ENCODE results near the gene IST1.
A peak's percentile ranks its signal among the peaks of the same experiment; 100 is the strongest.
"Not testable (repeated sequence)": the region's sequence is repeated elsewhere in the genome, so short reads cannot be mapped to it uniquely, and the experiment has no call there.

IST1 gene

DNA sequence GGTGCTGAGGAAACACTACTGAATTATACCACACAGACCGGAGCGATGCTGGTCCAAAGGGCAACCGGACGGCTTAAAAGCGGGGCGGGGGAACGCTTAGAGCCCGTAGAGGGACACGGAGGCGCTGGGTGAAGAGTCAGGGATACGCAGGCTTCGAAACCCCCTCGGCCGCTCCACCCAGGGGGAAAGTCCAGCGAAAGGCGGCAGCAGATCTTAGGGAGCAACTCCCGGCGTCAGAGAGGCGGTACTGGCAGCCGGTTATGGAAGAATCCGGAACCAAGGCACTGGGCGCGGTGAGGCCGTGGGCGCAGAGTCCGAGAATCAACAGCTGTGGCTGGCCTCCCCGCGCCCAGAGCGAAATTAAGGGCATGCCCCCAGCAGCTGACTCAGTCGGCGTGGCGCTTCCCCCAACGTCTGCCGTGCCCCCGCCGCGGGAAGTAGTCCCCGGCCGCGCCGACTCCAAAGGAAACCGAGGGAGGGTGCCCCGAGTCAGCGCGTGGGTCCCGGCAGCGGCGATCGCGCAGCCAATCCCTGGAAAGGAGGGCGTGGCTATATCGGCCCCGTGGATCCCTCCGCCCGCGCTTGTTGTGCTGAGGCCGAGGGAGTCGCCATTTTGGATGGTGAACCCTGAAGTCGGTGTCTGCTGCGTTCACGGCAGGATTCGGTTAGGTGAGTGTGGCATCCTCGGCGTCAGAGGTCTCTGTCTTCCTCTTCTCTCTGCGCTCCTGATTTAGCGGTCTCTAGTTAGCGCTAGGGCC is at the start of gene IST1:
TSS of gene IST1 (plus strand) at position 611 of the 758 bp plus-strand sequence. CDS start 20,110 bp downstream, outside the sequence.
- DNase-seq: peak; percentile 84

DNA sequence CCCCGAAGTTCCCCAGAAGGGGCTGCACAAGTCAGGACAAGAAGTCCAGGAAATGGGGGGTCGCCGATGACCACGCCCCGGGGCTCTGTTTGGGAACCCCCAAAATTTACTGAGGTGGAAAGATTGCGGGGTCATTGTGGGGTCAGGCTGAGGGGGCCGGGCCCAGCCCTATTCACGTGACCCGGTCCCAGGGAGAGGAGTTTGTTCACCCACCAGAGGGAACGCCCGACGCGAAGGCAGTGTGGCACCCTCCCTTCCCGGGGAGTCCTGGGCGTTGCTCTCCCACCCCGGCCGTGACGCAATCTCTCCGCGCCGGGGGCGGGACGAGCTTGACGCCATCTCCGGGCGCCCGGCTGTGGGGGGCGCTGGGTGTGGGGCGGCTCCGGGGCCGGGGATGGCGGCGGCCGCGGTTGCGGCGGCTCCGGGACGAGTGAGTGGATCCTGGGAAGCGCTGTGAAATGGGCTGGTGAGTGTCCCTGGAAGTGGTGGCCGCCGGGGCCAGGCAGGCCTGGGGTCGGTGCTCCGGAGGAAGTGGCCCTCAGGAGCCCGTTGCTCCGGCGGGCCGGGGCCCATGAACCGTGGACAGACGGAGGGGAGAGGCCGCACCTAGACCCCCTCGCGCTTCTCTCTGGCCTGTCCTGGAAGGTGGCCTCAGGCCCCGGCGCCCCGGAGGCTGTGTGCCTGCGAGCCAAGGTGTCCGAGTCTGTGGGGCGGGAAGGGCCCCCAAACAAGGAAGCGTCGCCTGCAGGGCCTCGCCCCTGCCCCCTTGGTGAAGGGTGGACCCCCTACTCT is 49.5 kb upstream of the IST1 start, which contains the start of gene ATXN1L:
TSS of gene ATXN1L (plus strand) at position 338 of the 792 bp plus-strand sequence. CDS start 3,765 bp downstream, outside the sequence.
- peak; percentile 65 for DNase-seq

DNA sequence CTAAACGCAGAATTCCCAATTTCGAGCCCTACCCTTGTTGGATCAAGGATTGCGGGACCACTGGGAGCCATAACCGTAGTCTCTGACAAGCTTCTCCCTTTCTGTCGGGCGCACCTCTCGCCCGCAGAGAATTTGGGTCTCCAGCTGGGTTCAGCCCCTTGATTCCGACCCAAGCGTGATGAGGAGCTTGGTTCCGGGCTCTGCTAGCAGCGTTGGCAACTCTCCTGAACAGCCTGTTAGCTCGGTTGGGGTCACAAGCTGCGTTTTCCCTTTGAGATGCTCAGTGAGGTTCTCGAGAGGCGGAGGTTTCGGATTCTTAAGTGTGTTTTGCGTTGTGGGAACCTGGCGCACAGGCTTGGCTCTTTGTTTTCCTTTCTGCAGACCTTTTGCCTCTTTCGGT is 48.9 kb upstream of the IST1 start:
- DNase-seq: no peak

DNA sequence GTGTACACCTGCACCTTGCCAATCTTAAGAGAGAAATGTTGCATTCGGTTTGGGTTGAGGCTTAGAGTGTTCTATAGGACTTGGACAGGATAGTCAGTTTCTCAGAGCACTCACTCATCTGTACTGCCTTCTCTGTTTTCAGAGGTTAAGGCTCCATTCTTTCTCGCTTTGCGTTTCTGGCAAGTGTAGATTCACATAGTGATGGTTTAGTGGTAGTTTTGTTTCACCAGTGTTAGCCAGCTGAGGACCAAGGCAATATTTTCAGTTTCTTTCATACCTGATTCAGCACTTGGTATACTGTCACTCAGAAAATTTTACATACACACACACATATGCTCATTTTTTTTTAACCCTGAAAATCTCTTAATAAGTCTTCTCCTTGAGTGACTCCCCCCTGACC is 48.2 kb upstream of the IST1 start:
- DNase-seq: no peak

DNA sequence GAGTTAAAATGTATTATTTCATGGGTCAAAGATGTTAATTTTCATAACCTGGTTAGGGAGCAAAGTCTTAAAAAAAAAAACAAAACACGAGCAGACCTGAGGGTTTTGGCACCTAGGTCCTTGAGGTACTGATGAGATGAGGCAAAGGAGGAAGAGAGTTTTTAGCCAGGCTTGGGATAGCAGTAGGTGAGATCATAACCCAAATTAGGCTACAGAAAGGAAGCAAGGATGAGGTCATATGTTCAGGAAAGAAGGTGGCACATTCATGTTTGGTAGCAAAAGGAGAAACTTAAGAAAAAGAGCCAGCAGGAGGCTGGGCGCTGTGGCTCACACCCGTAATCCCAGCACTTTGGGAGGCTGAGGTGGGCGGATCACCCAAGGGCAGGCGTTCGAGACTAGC is 46.7 kb upstream of the IST1 start:
- DNase-seq: no peak

DNA sequence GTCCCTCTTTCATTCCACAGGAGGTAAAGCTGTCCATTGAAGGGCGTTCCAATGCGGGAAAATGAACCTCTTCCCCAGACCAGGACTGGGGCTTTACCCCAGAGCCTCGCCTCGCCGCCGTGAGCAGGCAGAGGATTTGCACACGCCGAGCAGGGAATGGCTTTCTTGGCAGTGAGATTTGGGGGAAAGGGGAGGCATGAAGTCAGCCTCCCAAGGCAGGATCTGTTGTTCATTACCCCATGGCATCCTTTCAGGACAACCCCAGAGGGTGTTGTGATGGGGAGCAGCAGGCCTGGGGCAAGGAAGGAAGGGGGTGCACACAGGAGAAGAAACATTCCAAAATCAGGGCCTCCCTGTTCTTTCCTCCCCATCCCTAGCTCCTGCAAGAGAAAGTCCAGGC is 43.6 kb upstream of the IST1 start:
- no peak for DNase-seq

DNA sequence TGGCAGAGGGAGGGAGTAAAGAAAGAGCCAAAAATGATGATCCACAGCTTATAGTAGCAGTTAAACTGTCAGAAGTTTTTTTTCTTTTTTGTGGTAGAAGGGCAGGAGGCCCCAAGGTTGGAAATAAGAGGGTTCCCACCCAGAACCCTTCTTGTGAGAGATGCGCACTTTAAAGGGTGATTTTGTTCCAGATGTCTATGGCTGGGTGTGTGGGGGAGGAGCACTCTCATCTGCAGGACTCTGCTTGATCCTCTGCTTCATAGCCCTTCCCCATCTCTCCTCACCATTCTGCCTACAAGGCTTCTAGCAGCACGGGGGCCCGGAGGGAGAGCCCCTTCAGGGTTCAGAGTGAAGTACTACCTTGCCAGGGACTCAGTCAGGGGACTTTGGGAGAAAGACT is 43.2 kb upstream of the IST1 start:
- DNase-seq: no peak

DNA sequence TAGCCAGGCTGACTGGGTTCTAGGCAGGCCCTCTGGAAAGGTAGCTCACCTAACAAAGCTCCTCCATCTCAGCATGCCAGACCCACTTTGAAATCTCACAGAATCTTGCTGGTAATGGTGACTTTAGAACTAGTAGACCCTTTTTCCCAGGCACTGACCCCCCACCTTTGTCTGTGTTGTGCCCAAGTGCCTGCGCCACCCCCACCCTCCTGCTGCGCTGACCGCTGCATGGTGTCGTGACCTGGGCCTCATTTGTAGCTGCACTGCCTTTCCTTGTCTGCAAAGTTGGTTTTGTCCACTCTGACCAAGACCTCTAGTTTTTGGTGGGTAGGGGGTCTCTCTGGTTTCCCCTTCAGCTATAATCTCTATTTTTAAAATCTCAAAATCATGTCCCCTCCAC is 42.8 kb upstream of the IST1 start:
- no peak for DNase-seq

DNA sequence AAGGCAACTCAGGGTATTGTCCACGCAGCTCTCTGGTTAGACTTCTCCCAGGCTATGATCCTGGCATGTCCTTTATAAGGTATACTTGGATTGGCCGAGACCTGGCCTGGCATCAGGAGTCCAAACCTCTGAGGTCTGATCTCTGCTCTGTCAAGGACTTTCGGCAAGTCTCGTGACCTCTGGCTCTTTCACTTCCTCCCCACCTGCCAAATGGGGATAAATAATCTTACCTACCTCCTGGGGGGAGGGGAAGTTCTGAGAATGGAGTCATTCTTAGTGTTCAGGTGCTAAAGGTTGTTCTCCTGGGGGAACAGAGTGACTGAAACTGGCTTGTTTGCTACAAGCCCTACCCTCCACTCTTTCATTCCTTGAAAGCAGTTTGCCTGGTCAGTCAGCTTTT is 41.9 kb upstream of the IST1 start:
- DNase-seq: no peak

DNA sequence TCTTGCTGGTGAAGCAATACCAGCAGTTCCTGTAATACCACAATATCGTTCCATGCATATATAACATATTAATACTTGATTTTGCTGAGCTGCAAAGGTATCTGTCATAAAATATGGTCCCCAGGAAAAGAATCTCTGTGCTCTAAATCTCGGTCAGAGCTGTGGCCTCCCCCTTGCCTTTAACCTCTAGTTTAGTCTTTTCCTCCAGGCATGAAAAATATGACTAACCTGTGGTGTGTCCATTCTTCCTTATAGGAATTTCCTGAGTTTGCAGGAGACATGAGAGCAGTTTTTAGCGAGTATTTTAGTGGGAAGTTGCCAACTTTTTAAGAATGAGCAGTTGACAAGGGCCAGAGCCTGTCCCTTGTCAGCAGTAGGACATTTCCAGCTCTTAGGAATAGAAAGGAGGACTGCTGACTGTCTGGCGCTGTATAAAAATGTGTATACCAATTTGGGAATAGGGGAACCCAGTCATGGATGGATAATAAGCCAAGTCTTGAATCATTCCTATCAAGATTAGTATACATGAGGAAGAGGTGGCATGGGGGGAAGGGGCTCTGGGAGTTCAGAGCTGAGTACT is 40.9 kb upstream of the IST1 start:
- DNase-seq: no peak

DNA sequence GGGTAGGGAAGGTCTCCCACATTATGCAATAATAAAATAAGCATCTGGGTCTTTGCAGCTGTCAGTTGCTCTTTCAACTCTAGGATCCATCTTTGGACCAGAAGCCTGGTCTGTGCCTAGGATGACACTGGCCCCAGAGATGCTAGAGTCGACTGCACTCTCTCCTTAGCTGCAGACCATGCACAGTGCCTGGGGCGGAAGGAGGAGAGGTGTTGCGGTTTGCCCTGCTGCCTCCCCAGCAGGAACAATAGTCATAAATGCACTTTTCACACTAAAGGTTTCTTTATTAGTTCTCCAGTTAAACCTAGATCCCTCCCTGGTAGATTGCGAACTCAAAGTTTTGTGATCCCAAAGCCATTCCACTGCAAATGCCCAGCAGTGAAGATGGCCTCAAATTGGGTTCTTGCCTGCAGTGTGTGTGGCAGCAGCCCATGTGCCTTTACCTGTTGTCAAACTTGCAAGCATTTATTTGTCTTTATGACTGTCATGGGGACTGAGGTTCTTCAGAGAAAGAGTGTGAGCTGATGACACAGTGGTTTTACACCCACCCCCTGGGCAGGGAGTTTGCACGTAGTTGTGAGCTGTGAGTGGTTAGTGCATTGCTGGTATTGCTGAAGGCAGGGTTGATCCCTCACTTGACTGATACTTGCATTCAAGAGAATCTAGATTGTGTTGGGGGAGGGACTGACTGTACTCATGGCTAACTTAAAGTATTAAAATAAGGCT is 39.2 kb upstream of the IST1 start:
- DNase-seq: no peak

DNA sequence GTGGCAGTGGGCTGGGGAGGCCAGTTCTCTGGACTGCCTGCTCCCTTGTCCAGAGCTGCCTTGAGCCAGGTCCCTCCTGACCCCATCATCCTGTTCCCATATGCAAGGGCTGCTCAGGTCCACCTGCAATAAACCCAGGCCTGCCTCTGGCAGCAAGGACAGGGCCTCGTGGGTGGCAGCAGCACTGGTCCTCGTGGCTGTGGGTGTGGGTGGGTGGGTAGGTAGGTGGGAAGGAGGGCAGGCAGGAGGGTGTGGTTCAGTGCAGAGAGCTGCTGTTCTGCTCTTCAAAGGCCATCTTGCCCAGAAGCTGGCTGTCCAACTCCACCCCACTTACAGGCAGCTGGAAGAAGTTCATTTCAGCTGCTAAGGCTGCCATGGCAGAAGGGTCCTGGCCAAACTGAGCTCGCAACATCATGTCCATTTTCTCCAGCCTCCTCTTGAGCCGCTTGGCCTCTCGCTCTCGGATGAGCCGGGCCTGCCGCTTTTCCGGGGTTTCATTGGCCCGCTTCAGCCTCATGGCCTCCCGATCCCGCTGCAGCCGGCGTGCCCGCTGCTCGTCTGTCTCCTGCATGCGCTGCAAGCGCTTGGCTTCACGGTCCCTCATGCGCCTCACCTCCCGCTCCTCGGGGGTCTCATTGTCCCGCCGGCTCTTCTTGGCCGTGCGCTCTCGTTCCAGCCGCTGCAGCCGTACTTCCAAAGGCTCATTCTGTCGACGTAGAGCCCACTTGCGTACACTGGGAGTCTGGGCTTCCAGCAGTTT is 35.4 kb upstream of the IST1 start:
- DNase-seq: no peak

DNA sequence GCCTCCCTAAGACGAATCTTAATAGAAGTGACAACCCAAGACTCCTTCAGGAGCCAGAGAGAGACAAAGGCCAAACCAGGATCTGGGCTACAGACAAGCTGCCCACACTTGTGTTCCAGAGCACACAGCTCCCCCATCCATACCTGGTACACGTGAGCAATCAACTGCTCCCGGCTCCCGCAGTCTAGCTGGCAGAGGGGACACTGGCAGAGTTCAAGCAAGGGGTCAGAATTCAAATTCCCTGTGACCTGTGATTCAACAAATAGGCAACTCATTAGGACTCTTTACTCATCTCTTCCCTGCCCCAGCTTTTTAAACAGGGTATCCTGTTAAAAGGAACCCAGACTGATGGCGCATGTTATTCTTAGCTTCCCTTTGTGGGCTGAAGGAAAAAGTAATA is 31.3 kb upstream of the IST1 start:
- no peak for DNase-seq

DNA sequence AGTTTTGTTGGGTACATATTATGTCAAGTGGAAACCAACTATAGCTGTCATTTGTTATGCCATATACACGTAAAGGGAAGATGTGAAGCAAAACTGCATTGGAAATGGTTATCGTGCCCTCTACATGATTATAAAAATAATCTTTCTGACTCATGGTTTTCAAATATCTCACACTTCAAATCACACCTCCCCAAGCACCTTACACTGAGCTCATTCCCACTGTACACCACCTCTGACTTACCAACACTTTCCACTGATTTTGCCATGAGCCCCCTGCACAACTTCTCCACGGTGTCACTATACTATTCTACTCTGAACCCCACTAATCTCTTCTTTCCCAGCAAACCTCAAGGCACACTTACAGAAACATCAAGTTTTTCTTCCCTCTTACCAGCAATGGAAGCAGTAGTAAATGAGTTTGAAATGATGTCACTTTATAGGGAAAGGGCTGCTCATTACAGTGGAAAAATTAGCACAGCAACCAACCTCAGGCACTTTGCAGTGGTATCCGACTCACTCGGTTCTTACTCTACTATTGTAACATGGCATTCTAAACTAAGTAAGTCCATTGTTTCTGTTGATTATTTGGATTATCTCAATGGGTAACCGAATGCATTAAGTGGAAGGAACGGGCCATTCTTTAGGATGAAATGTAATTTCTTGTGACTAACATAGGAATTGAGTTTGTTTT is 30.0 kb upstream of the IST1 start:
- DNase-seq: no peak

DNA sequence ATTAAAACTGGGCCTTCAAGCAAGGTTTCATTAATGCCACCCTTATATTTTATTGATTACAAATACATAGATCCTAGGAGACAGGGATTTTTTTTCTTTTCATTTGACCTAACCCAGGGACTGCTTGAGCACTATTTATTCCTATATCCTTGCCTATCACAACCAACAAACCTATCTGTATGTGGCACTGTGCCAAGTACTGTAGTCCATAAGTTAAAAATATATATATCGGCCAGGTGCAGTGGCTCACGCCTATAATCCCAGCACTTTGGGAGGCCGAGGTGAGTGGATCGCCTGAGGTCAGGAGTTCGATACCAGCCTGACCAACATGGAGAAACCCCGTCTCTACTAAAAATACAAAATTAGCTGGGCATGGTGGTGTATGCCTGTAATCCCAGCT is 28.2 kb upstream of the IST1 start:
- DNase-seq: not testable (repeated sequence)

DNA sequence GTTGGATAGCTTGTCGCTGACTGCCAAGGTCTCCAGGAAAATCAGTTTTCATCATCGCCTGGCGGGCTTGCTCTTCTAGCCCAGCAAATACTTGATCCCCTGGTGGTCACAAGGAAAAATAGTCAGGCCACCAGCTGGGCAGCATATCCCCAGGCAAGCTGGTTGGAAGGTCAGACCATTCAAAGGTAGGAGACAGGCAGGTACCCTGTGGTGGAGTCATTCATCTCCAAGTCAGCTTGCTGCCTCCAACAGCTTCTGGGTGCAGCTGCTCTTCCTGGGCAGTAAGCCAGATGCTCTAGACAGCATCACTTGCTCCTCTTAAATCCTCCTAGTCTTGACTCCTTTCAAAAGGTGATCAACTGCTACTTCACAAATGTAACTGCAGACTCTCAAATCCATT is 27.4 kb upstream of the IST1 start:
- DNase-seq: no peak

DNA sequence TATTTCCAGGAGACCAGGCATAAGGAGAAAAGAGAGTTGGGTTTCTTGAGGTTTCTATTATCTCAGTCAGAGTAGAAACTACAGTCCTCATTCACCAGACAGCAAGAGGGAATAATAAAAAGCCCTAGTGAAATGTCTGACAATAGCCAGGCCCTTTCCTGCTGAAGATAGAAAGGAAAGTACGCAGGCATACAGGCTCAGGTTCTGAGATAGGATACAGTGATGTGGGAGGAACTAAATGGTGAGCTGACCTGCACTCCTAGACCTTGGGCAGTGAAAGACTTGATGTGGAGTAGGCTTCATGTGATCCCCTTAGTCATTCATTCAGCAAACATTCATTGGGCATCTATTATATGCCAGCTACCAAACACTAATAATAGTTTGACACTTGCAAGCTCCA is 26.2 kb upstream of the IST1 start:
- no peak for DNase-seq

DNA sequence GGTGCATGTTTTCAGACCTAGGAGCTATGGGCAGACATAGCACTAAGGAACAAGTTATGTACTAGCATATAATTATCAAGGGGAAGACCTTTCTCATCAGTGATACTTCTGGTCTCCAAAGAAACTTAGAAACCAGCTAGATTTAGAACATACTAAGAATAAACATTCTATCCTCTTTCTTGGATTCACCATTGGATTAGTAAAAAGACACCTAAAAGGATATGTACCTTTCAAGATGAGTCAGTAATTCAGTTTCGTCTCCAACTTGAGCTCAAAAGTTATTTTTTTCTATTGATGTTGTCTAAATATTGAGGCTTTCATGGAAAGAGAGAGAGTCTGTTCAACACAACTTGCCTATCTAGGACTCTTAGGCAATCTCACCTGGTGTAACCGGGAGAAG is 24.5 kb upstream of the IST1 start:
- DNase-seq: no peak

DNA sequence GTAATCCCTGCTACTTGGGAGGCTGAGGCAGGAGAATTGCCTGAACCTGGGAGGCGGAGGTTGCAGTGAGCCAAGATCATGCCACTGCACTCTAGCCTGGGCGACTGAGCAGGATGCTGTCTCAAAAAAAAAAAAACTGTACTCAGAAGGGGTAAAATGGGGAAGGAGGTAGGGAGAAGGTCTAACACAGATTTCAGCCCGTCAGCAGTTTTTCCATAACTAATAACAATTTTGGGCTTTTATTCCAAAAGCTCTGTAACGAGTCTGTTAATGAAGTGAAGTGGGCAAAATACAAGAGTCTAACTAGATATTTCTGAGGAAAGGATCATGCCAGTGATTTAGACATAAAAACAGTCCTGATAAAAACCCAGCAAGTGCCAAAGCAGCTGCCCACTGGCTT is 22.1 kb upstream of the IST1 start:
- no peak for DNase-seq

DNA sequence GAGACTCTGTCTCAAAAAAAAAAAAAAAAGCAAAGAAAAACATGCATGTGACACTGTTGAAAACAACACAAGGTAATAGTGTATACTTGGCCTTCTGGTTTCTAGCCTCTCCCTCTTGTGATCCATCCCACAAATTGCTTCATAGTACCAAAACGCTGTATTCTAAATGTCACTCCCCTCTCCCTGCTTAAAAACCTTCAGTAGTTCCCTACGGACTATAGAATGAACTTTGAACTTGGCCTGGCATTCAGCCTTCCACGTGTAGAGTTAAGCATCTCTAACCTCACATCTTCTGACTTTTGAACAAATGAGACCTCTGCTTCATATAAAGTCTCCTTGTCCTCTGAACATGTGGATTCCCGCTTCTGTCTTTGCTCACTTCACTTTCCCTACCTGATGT is 16.4 kb upstream of the IST1 start:
- no peak for DNase-seq

DNA sequence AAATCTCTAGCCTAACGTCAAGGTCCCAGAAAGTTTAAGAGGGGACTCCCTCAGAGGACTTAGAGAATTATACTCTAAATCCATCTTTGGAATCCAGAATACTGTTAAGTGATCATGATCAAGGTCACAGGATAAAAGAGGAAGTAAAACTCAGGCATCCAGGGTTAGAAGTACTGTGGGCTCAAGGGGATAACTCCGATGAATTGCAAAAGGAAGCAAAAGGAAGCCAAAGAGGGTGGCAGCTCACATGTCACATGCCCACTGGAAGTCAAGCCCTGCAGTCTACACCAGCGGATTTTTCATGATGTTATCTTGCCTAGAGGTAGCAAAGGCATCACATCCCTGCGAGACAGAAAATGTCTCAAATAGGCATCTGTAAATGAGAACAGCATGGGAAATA is 15.2 kb upstream of the IST1 start:
- no peak for DNase-seq
